ENCODE measurements around the gene TMEM225B. TPM values are rescaled to one million over a fixed set of nuclear protein-coding genes. Genes with fewer than 3 reads are reported as not detected.
"Not testable (repeated sequence)": the region's sequence is repeated elsewhere in the genome, so short reads cannot be mapped to it uniquely, and the experiment has no call there.

TMEM225B gene
- total RNA-seq, 2 experiments from 2014 or later = 1.0 TPM

DNA sequence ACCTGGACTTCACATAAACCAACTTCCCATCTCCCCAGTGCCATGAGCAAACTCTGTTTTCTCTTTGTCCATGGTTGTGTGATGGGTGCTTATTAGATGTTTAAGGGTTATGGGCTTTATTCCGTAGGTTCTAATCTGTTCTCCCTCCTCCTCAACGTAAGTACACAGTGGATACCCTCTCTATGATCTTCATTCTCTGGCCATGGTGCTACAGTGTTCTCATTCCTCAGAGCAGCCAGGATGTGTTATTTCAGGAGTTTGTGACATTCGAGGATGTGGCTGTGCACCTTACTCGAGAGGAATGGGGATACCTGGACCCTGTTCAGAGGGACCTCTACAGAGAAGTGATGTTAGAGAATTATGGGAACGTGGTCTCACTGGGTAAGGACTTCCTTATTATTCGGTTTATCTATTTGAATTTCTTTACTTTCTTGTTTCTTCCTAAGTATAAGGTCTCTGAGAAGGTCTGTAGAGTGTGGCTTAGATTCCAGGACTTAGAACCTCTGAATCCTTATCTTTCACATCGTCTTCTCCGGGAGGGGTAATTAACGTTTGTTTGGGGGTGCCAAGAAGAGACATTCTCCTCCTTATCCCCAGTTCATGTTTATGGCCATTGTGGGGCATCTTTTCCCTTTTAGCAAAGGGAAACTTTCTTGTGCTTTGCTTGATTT lies 35.8 kb upstream of the TMEM225B start:
- Mint-ChIP-seq H3K36me3 (ENCODE audit: low read depth) (peaks cover 85% of the 10 kb centered on the region), H3K4me3 (peak overlapping the region; percentile 49), H3K9me3 (no peaks in the 10 kb centered on the region), H3K27me3 (no peaks in the 10 kb centered on the region), H3K4me1 (ENCODE audit: low read depth) (peaks cover 57% of the 10 kb centered on the region), H3K27ac (peak overlapping the region; percentile 73)
- TF ChIP-seq, protein P1, sequence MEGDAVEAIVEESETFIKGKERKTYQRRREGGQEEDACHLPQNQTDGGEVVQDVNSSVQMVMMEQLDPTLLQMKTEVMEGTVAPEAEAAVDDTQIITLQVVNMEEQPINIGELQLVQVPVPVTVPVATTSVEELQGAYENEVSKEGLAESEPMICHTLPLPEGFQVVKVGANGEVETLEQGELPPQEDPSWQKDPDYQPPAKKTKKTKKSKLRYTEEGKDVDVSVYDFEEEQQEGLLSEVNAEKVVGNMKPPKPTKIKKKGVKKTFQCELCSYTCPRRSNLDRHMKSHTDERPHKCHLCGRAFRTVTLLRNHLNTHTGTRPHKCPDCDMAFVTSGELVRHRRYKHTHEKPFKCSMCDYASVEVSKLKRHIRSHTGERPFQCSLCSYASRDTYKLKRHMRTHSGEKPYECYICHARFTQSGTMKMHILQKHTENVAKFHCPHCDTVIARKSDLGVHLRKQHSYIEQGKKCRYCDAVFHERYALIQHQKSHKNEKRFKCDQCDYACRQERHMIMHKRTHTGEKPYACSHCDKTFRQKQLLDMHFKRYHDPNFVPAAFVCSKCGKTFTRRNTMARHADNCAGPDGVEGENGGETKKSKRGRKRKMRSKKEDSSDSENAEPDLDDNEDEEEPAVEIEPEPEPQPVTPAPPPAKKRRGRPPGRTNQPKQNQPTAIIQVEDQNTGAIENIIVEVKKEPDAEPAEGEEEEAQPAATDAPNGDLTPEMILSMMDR (IDR thresholded peaks at IDR 0.05) = no peak
- CTCF ChIA-PET = no interaction called here
- Histone ChIP-seq H3K4me1 (ENCODE audit: insufficient read depth, low read length) (peaks cover 28% of the 10 kb centered on the region), H3K36me3 (ENCODE audit: insufficient read depth, low read length) (peaks cover 62% of the 10 kb centered on the region), H3K27ac (ENCODE audit: low read depth in 1 of 2, low read length in 2 of 2) (no peak overlapping the region), H3K9me3 (ENCODE audit: control insufficient read depth in 1 of 2, insufficient read depth in 1 of 2, low read length in 2 of 2) (no peaks in the 10 kb centered on the region), H3K4me3 (ENCODE audit: low read length) (no peak overlapping the region), H3K27me3 (ENCODE audit: control insufficient read depth in 1 of 2, insufficient read depth in 2 of 2, low read length in 2 of 2) (no peaks in the 10 kb centered on the region)
- DNase-seq = no peak
- intact Hi-C loops (cut with DNase I, micrococcal nuclease) = no loop called here
- POLR2A ChIA-PET = no interaction called here
- no peak for ATAC-seq (ENCODE audit: poor library complexity)

DNA sequence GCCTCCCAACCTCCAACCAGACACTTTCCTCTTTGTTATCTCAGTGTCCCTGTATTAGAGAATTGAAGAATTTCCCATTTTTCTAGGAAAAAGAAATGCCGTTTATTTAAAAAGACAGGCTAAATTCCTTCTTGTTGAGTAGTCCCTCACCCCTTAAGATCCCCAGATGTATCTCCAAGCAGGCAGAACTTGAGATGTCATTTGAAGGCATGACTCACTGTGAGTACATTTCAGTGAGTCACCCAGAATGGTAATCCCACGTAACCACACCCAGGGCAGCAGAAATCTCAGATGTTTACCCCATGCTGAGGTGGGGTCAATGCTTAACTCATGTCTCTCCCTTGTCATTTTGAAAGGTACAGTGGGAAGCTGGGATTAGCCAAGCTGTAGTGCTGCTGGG lies 35.2 kb upstream of the TMEM225B start:
- Mint-ChIP-seq H3K4me3 (peak overlapping the region; percentile 49), H3K36me3 (ENCODE audit: low read depth) (peaks cover 84% of the 10 kb centered on the region), H3K27ac (peak overlapping the region; percentile 73), H3K27me3 (no peaks in the 10 kb centered on the region), H3K4me1 (ENCODE audit: low read depth) (peaks cover 51% of the 10 kb centered on the region), H3K9me3 (no peaks in the 10 kb centered on the region)
- Histone ChIP-seq H3K27me3 (ENCODE audit: control insufficient read depth in 1 of 2, insufficient read depth in 2 of 2, low read length in 2 of 2) (no peaks in the 10 kb centered on the region), H3K4me1 (ENCODE audit: insufficient read depth, low read length) (peaks cover 25% of the 10 kb centered on the region), H3K9me3 (ENCODE audit: control insufficient read depth in 1 of 2, insufficient read depth in 1 of 2, low read length in 2 of 2) (no peaks in the 10 kb centered on the region), H3K27ac (ENCODE audit: low read depth in 1 of 2, low read length in 2 of 2) (no peak overlapping the region), H3K4me3 (ENCODE audit: low read length) (no peak overlapping the region), H3K36me3 (ENCODE audit: insufficient read depth, low read length) (peaks cover 62% of the 10 kb centered on the region)
- intact Hi-C loops (cut with DNase I, micrococcal nuclease) = no loop called here
- DNase-seq (peak in 6 of 14 experiments; percentile 15 to 48 (median 26)), ATAC-seq (ENCODE audit: poor library complexity) (no peak)
- ChIA-PET CTCF (no interaction called here), POLR2A (no interaction called here)
- TF ChIP-seq, protein P1 (IDR thresholded peaks at IDR 0.05) = no peak

DNA sequence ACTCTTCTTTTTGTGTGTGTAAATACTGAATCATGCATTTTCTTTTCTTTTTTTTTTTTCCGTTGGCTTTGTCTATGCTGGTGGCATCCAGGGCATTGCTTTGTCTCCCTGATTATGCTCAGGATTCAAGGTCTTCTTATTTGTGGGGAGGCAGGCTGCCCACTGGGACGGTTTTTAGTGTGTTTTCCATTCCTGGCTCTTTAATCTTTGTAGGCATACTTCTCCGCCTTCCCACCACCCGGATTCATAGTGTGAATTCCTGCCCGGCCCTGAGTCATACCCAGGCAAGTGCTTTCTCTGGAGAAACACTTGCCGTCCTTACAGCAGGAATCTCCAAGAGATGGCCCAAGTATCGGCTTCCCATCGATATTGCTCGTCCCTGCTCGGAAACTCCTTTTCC lies 34.4 kb upstream of the TMEM225B start:
- TF ChIP-seq, protein P1 (IDR thresholded peaks at IDR 0.05) = no peak
- H3K27me3 ChIP-seq (ENCODE audit: control insufficient read depth in 1 of 2, insufficient read depth in 2 of 2, low read length in 2 of 2) = no peaks in the 10 kb centered on the region
- Mint-ChIP-seq H3K9me3 (no peaks in the 10 kb centered on the region), H3K27me3 (no peaks in the 10 kb centered on the region), H3K4me1 (ENCODE audit: low read depth) (peaks cover 47% of the 10 kb centered on the region), H3K27ac (peak overlapping the region; percentile 43), H3K4me3 (peak overlapping the region; percentile 14), H3K36me3 (ENCODE audit: low read depth) (peaks cover 81% of the 10 kb centered on the region)
- intact Hi-C loops (cut with DNase I, micrococcal nuclease) = no loop called here
- H3K4me1 ChIP-seq (ENCODE audit: insufficient read depth, low read length) = peaks cover 25% of the 10 kb centered on the region
- ChIA-PET CTCF (no interaction called here), POLR2A (no interaction called here)
- ATAC-seq (ENCODE audit: poor library complexity) (no peak), DNase-seq (no peak)
- H3K4me3 ChIP-seq (ENCODE audit: low read length) = no peak overlapping the region
- no peaks in the 10 kb centered on the region for H3K9me3 ChIP-seq (ENCODE audit: control insufficient read depth in 1 of 2, insufficient read depth in 1 of 2, low read length in 2 of 2)
- H3K27ac ChIP-seq (ENCODE audit: low read depth in 1 of 2, low read length in 2 of 2) = no peak overlapping the region
- H3K36me3 ChIP-seq (ENCODE audit: insufficient read depth, low read length) = peaks cover 66% of the 10 kb centered on the region

DNA sequence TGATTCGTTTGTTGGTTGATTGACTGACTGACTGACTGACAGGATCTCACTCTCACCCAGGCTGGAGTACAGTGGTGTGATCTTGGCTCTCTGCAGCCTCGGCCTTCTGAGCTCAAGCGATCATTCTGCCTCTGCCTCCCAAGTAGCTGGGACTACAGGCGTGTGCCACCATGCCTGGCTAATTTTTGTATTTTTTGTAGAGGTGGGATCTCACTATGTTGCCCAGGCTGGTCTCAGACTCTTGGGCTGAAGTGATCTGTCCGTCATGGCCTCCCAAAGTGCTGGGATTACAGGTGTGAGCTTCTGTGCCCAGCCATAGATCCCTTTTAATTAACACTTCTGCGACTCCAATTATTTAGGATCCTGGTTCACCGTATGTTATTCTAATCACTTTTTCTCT lies 29.3 kb upstream of the TMEM225B start:
- DNase-seq, CTCF ChIA-PET: not testable (repeated sequence)

More for the DNA sequence above, 29.3 kb upstream of the TMEM225B start:
- ATAC-seq (ENCODE audit: poor library complexity); H3K4me3 ChIP-seq (ENCODE audit: low read length); H3K27ac Mint-ChIP-seq; H3K27ac ChIP-seq (ENCODE audit: low read depth in 1 of 2, low read length in 2 of 2); H3K27me3 ChIP-seq (ENCODE audit: control insufficient read depth in 1 of 2, insufficient read depth in 2 of 2, low read length in 2 of 2); H3K9me3 Mint-ChIP-seq; H3K4me3 Mint-ChIP-seq; H3K4me1 ChIP-seq (ENCODE audit: insufficient read depth, low read length); H3K27me3 Mint-ChIP-seq; H3K9me3 ChIP-seq (ENCODE audit: control insufficient read depth in 1 of 2, insufficient read depth in 1 of 2, low read length in 2 of 2); intact Hi-C loops (cut with DNase I, micrococcal nuclease): not testable (repeated sequence)
- Mint-ChIP-seq H3K36me3 (ENCODE audit: low read depth) (peaks cover 83% of the 10 kb centered on the region), H3K4me1 (ENCODE audit: low read depth) (peaks cover 17% of the 10 kb centered on the region)
- POLR2A ChIA-PET = interaction anchor here (1.9 kb wide), 1 partner anchor 10 kb away, joined by 7 read pairs; the partner anchor contains the start of gene ZNF655
- H3K36me3 ChIP-seq (ENCODE audit: insufficient read depth, low read length) = peaks cover 69% of the 10 kb centered on the region
